DMS53 treated with DMSO at 0.1 percent for 48 hours (cell line): ENCODE measurements around the gene CEP131.
A peak's percentile ranks its signal among the peaks of the same experiment; 100 is the strongest.

ENCODE experiments used
- DNase-seq: peaks from one replicate; lab custom pipeline; 2025; ENCODE audit not compliant: unreplicated experiment; lab: John Stamatoyannopoulos, UW

CEP131 gene

GRCh38 chr17:81170727-81171494 is 51.9 kb downstream of the CEP131 start:
- no peak for DNase-seq

- no peak for DNase-seq
Measured at GRCh38 chr17:81169870-81170309, 52.9 kb downstream of the CEP131 start.

GRCh38 chr17:81167638-81168037 is 55.1 kb downstream of the CEP131 start:
- DNase-seq, result no peak

- DNase-seq, result no peak
Measured at GRCh38 chr17:81167194-81167524, 55.6 kb downstream of the CEP131 start.

GRCh38 chr17:81166033-81166492 is 56.7 kb downstream of the CEP131 start, which contains the start of gene AATK:
Gene AATK (minus strand): TSS chr17:81166221. CDS start chr17:81165992, 229 bp downstream.
- no peak for DNase-seq

GRCh38 chr17:81165246-81166032 is 57.3 kb downstream of the CEP131 start, which contains the start of gene PVALEF:
Gene PVALEF (plus strand): TSS chr17:81165507. CDS start chr17:81181227, 15,720 bp downstream.
- peak; percentile 2 for DNase-seq

GRCh38 chr17:81164371-81165245 is 58.2 kb downstream of the CEP131 start:
- DNase-seq, result no peak

GRCh38 chr17:81163703-81164370 is 58.9 kb downstream of the CEP131 start:
- no peak for DNase-seq

GRCh38 chr17:81163051-81163695 is 59.6 kb downstream of the CEP131 start:
- no peak for DNase-seq

- DNase-seq, result no peak
Measured at GRCh38 chr17:81162491-81162890, 60.3 kb downstream of the CEP131 start.

GRCh38 chr17:81161972-81162371 is 60.8 kb downstream of the CEP131 start:
- no peak for DNase-seq

- no peak for DNase-seq
Measured at GRCh38 chr17:81161536-81161935, 61.2 kb downstream of the CEP131 start.

- no peak for DNase-seq
Measured at GRCh38 chr17:81160747-81161453, 61.9 kb downstream of the CEP131 start.

GRCh38 chr17:81160306-81160705 is 62.5 kb downstream of the CEP131 start:
- no peak for DNase-seq

GRCh38 chr17:81159611-81160265 is 63.0 kb downstream of the CEP131 start:
- DNase-seq, result no peak

- no peak for DNase-seq
Measured at GRCh38 chr17:81158688-81159590, 63.8 kb downstream of the CEP131 start.

- no peak for DNase-seq
Measured at GRCh38 chr17:81157848-81158687, 64.7 kb downstream of the CEP131 start.
